NCI-H2107 treated with DMSO at 0.1 percent for 48 hours (cell line): ENCODE results near the gene HBB.

Experiments used
- DNase-seq: peaks from one replicate; lab custom pipeline; 2025; ENCODE audit not compliant: unreplicated experiment; lab: John Stamatoyannopoulos, UW

Gene HBB

DNA sequence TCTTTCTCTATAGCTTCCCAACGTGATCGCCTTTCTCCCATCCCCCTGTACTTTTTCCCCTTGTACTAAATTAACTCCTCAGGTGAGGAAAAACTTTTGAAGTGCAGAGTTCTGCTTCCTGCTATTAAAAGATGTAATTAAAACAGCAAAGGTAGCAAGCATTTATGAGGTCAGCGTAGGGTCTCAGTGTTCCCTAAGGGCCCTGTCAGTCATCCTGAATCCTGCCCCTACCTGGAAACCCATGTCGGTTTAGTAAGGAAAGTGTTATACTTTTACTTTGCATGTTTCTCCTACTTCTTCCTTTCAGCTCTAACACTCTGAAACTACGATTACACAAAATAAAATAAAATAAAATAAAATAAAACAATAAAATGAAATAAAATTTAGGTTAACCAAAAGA is 1.3 kb upstream of the HBB start:
- DNase-seq, result no peak

DNA sequence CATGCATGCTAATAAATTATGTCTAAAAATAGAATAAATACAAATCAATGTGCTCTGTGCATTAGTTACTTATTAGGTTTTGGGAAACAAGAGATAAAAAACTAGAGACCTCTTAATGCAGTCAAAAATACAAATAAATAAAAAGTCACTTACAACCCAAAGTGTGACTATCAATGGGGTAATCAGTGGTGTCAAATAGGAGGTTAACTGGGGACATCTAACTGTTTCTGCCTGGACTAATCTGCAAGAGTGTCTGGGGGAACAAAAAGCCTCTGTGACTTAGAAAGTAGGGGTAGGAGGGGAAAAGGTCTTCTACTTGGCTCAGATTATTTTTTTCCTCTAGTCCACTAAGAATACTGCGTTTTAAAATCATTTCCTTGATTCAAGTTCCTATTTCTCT is 810 bp upstream of the HBB start:
- no peak for DNase-seq

- no peak for DNase-seq
Observed at GRCh38 chr11:5225480-5225871, 1.4 kb downstream of the HBB start.

GRCh38 chr11:5224538-5225479 is 2.1 kb downstream of the HBB start:
- DNase-seq, result no peak

DNA sequence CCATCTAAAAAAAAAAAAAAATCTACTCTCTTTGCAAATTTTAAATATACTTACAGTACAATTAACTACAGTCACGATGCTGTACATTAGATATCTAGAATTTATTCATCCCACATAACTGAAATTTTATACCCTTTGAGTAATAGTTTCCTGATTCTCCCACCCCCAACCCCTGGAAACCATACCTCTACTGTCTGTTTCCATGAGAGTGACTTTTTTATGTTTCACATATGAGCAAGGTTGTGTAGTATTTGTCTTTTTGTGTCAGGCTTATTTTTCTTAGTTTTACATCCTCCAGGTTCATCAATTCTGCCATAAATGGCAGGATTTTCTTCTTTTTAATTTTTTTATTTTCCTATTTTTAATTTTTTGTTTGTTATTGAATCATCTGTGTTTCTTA is 3.2 kb downstream of the HBB start:
- DNase-seq, result no peak

DNA sequence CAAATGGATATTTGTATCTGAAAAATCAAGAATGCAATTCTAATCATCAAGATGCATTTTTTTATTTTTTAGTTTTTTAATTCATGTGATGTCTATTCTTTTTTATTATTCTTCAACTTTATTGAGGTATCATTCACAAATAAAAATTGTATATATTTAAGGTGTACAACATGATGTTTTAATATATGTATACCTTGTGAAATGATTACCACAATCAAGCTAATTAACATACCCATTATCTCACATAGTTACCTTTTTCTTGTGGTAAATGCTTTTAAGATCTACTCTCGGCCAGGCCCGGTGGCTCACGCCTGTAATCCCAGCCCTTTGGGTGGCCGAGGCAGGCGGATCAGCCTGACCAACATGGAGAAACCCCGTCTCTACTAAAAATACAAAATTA is 3.7 kb downstream of the HBB start:
- no peak for DNase-seq

- DNase-seq, result no peak
Observed at GRCh38 chr11:5210376-5210885, 16.4 kb downstream of the HBB start.

GRCh38 chr11:5204787-5205186 is 22.1 kb downstream of the HBB start:
- no peak for DNase-seq

DNA sequence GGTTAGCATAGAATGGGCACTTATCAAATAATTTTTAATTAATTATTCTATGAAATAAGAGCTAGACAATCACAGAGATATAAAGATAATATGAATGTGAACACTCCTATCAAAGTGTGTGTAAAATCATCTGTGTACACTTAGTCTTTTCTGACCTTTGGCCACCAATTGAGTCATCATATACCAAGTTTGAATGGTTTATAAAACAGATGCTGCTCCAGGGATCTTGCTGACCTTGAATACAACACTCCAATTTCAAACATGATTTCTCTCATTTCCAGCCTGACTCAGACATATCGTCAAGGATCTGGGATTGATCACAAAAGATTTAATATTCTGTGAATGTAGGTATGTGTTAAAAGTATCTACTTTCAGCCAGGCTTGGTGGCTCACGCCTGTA is 23.5 kb downstream of the HBB start:
- no peak for DNase-seq

GRCh38 chr11:5200582-5200981 is 26.3 kb downstream of the HBB start, which contains the start of gene OR51V1:
OR51V1 (minus strand) TSS chr11:5200682; CDS start chr11:5200682, 0 bp downstream.
- no peak for DNase-seq

- no peak for DNase-seq
Observed at GRCh38 chr11:5198285-5198684, 28.6 kb downstream of the HBB start.

DNA sequence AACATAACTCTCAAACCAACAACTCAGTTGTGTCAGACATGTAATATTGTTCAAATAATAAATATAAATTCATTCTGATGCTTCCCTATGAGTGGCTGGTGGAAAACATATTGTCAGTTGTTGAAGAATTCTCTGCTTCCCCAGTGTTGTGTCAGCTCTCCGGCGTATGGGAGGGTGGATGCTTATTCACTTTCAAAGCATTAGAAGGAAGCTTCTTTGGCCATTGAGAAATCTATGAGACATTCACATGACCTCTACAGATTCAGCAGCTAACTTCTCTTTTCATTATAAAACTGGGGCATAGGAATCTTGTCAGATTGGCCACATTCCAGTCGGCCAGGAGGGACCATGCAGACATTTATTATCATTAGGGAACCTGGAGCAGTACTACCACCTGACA is 29.3 kb downstream of the HBB start:
- DNase-seq, result no peak

- DNase-seq, result no peak
Observed at GRCh38 chr11:5196731-5197130, 30.1 kb downstream of the HBB start.

- no peak for DNase-seq
Observed at GRCh38 chr11:5196067-5196466, 30.8 kb downstream of the HBB start.

GRCh38 chr11:5192738-5193137 is 34.1 kb downstream of the HBB start:
- DNase-seq, result no peak

DNA sequence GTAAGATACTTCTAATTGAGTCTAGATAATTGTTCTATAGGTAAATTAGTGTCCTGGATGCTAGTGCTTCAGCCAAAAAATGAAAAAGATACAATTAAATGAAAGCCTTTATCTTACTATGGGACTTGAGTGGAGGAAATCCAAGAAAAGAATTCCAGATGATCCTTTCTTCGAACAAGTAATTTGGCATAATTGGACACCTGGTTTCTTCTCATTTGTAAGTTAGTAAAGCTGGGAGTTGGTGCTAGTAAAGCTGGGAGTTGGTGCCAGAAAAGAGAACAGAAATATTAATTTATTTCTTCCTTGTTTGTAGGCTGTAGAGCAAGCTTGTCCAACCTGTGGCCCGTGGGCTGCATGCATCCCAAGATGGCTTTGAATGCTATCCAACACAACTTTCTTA is 38.7 kb downstream of the HBB start:
- no peak for DNase-seq

- DNase-seq, result no peak
Observed at GRCh38 chr11:5178046-5178837, 48.6 kb downstream of the HBB start.
